HCEC 1CT (cell line): ENCODE results near the gene KRT79.
"Not testable (repeated sequence)": the region's sequence is repeated elsewhere in the genome, so short reads cannot be mapped to it uniquely, and the experiment has no call there.

Source experiments
- DNase-seq: peaks from one replicate; pipeline ENCODE4 v3.0.0-alpha.2; 2017

The KRT79 gene

GRCh38 chr12:52833922-52834726 is at the start of gene KRT79:
Gene KRT79 (minus strand): TSS chr12:52834311. CDS start chr12:52834260, 51 bp downstream.
- no peak for DNase-seq

GRCh38 chr12:52880499-52880898 is 46.4 kb upstream of the KRT79 start:
- not testable (repeated sequence) for DNase-seq

GRCh38 chr12:52879394-52880351 is 45.6 kb upstream of the KRT79 start:
- peak; percentile 76 for DNase-seq

GRCh38 chr12:52878507-52879393 is 44.6 kb upstream of the KRT79 start:
- no peak for DNase-seq

GRCh38 chr12:52877242-52877641 is 43.1 kb upstream of the KRT79 start:
- no peak for DNase-seq

- no peak for DNase-seq
Measured at GRCh38 chr12:52876372-52876771, 42.3 kb upstream of the KRT79 start.

- DNase-seq, result no peak
Measured at GRCh38 chr12:52874573-52875435, 40.7 kb upstream of the KRT79 start.

GRCh38 chr12:52873832-52874572 is 39.9 kb upstream of the KRT79 start:
- DNase-seq, result peak; percentile 84

GRCh38 chr12:52873513-52873831 is 39.4 kb upstream of the KRT79 start:
- no peak for DNase-seq

GRCh38 chr12:52872644-52873389 is 38.7 kb upstream of the KRT79 start:
- no peak for DNase-seq

- peak; percentile 69 for DNase-seq
Measured at GRCh38 chr12:52871291-52872039, 37.4 kb upstream of the KRT79 start.

- peak; percentile 17 for DNase-seq
Measured at GRCh38 chr12:52870361-52871290, 36.5 kb upstream of the KRT79 start.

GRCh38 chr12:52867642-52868041 is 33.5 kb upstream of the KRT79 start:
- no peak for DNase-seq

GRCh38 chr12:52867152-52867551 is 33.0 kb upstream of the KRT79 start:
- no peak for DNase-seq

GRCh38 chr12:52865090-52865944 is 31.2 kb upstream of the KRT79 start:
- DNase-seq, result peak; percentile 45

GRCh38 chr12:52862023-52862422 is 27.9 kb upstream of the KRT79 start:
- no peak for DNase-seq

GRCh38 chr12:52861511-52861910 is 27.4 kb upstream of the KRT79 start:
- DNase-seq, result no peak
